Measurements from ENCODE around the gene LEPROT.

The LEPROT gene

DNA sequence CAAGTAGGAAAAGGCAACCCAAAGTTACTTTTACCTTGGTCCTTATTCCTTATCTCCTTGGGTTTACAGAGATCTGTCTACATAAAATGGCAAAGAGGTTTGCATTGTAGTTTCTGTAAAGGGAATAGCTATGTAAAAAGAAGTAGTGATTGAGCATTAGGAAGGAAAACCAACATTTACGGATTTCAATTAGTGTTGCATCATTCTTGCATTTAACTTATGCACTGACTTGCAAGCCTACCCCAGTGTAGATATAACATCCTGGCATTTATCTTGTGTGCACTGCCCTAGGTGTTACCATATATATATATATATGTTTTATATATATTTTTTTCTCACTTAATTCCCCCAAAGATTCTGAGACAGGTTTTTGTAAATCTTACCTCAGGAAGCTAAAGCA, 3.7 kb upstream of the LEPROT start:
- Histone ChIP-seq H3K27me3 (ENCODE audit: control insufficient read depth, insufficient read depth, low read length) (no peaks in the 10 kb centered on the region), H3K4me1 (ENCODE audit: control insufficient read depth, insufficient read depth, low read length) (peaks cover 6% of the 10 kb centered on the region), H3K4me3 (ENCODE audit: low read length) (no peak overlapping the region), H3K9me3 (ENCODE audit: control insufficient read depth, low read length) (no peaks in the 10 kb centered on the region), H3K9ac (ENCODE audit: low read length) (no peak overlapping the region), H3K36me3 (ENCODE audit: control insufficient read depth, insufficient read depth, low read length) (no peaks in the 10 kb centered on the region)

DNA sequence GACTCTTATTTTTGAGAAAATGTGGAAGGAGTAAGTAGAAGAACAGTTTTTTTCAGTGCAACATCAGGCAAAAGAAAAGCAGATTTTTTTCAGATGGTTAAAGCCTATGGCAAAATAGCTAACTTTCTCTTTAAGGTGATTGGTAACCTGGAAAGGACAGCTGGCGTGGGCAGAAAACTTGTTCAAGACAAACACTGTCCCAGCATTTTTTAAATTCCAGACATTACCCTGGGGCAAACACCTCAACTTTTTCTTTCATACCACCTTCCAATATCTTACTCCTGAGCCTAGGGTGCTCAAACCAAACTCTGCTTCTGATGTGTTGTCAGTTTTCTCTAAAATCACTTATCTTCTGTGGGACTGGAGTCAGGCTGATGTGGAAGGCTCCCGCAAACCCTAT, 2.7 kb upstream of the LEPROT start:
- Histone ChIP-seq H3K9me3 (ENCODE audit: control insufficient read depth, low read length) (no peaks in the 10 kb centered on the region), H3K9ac (ENCODE audit: low read length) (no peak overlapping the region), H3K36me3 (ENCODE audit: control insufficient read depth, insufficient read depth, low read length) (no peaks in the 10 kb centered on the region), H3K27me3 (ENCODE audit: control insufficient read depth, insufficient read depth, low read length) (no peaks in the 10 kb centered on the region), H3K4me1 (ENCODE audit: control insufficient read depth, insufficient read depth, low read length) (peaks cover 15% of the 10 kb centered on the region), H3K4me3 (ENCODE audit: low read length) (no peak overlapping the region)

DNA sequence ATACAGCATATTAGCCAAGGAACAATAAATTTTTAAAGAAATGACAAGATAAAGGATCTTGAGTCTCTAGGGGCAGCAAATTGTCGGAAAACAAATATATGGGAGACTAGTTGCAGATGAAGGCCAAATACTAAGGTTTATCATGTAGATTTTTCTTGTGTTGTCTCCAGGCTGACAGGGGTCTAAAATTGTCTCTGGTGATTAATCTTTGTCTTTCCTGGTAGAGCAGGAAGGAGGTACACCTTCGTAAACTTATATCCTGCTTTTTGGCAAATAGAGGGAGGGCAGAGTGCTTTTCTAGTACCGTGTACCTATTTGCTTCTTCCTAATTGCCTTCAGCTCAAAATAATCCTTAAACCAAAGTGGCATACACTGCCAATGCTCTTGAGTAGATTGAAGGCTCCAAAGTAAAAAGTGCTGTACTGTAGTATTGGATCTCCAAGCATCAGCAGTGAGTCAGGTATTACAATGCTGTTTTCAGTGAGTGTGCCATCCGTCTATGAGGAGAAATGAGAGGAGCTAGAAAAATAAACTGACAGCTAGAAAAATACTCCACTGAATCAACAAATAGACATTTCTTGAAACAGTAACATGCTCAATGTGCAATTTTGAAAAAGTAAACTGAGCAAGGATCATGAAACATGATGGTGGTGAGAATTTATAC, 1.8 kb upstream of the LEPROT start:
- Histone ChIP-seq H3K4me1 (ENCODE audit: control insufficient read depth, insufficient read depth, low read length) (peaks cover 22% of the 10 kb centered on the region), H3K27me3 (ENCODE audit: control insufficient read depth, insufficient read depth, low read length) (no peaks in the 10 kb centered on the region), H3K9me3 (ENCODE audit: control insufficient read depth, low read length) (no peaks in the 10 kb centered on the region), H3K4me3 (ENCODE audit: low read length) (no peak overlapping the region), H3K9ac (ENCODE audit: low read length) (no peak overlapping the region), H3K36me3 (ENCODE audit: control insufficient read depth, insufficient read depth, low read length) (no peaks in the 10 kb centered on the region)

DNA sequence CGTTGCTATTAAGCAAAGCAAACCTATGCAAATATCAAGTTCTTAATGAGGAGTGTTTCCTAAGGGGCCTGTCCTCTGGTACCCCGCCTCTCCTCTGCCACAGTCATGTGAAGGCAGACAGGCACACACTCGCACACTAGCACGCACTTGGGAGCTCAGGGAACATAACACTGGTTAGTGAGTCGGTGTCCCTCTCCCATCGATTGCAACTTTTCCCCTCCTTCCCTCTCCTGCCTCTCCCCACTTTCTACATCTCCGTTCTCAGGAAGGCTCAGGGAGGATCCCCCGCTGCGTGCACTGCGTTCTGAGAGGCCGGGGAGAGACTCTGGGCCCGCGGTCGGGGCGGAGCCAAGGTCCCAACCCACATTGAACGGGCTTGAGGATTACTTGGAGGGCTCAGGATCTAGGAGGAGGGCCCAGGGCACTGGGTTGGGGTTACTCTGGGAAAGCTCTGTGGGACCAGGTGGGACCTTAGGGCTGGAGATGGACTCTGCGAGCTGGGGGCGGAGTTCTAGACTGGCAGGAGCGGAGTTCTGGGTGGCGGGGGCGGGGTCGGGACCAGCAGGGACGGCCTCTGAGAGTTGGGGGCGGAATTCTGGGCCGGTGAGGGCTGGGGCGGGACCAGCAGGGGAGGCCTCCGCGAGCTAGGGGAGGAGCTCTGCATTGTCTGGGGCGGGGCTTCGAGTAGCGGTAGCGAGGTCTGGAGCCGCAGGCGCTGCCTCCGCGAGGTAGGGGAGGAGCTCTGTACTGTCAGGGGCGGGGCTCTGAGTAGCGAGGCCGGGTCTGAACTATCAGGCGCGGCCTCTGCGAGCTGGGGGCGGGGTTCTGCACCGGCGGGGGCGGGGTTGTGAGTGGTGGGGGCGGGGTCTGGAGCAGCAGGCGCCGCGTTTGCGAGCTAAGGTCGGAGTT, 533 bp upstream of the LEPROT start:
- Histone ChIP-seq H3K9ac (ENCODE audit: low read length) (peak overlapping the region; percentile 73), H3K36me3 (ENCODE audit: control insufficient read depth, insufficient read depth, low read length) (no peaks in the 10 kb centered on the region), H3K4me3 (ENCODE audit: low read length) (peak overlapping the region; percentile 71), H3K27me3 (ENCODE audit: control insufficient read depth, insufficient read depth, low read length) (no peaks in the 10 kb centered on the region), H3K9me3 (ENCODE audit: control insufficient read depth, low read length) (no peaks in the 10 kb centered on the region), H3K4me1 (ENCODE audit: control insufficient read depth, insufficient read depth, low read length) (peaks cover 22% of the 10 kb centered on the region)

DNA sequence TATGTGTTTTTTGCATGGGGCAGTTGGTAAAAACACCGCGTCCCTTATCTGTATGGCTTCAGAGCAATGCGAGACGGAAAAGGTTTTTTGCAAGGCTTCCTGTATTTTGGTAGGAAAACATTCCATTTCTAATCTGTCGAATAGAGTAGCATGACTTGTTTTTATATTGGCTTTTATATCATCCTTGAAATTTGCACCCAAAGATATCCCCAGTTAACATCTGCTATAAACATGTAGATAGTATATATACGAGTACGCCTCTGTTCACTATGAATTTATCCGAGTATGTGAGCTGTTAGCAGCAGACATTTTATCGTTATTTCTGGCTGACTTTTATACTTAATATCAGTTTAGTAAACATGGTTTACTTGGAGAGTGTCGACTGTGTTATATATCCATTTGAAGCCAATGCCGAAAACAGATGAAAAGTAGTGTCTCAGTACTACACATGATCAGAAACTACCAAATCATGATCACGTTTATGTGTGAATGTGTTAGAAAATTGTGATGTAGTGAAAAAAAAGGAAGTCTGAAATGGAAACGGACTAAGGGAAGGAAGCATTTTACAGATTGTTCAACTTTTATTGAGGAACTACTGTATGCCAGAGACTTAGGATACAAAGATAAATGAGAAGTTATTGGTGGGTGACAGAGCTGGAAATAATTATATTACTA, 1.0 kb downstream of the LEPROT start:
- peak overlapping the region; percentile 98 for H3K9ac ChIP-seq (ENCODE audit: low read length)
- no peaks in the 10 kb centered on the region for H3K27me3 ChIP-seq (ENCODE audit: control insufficient read depth, insufficient read depth, low read length)
- H3K36me3 ChIP-seq (ENCODE audit: control insufficient read depth, insufficient read depth, low read length), result peaks cover 10% of the 10 kb centered on the region
- H3K4me1 ChIP-seq (ENCODE audit: control insufficient read depth, insufficient read depth, low read length), result peaks cover 22% of the 10 kb centered on the region
- H3K4me3 ChIP-seq (ENCODE audit: low read length), result peak overlapping the region; percentile 37
- no peaks in the 10 kb centered on the region for H3K9me3 ChIP-seq (ENCODE audit: control insufficient read depth, low read length)

DNA sequence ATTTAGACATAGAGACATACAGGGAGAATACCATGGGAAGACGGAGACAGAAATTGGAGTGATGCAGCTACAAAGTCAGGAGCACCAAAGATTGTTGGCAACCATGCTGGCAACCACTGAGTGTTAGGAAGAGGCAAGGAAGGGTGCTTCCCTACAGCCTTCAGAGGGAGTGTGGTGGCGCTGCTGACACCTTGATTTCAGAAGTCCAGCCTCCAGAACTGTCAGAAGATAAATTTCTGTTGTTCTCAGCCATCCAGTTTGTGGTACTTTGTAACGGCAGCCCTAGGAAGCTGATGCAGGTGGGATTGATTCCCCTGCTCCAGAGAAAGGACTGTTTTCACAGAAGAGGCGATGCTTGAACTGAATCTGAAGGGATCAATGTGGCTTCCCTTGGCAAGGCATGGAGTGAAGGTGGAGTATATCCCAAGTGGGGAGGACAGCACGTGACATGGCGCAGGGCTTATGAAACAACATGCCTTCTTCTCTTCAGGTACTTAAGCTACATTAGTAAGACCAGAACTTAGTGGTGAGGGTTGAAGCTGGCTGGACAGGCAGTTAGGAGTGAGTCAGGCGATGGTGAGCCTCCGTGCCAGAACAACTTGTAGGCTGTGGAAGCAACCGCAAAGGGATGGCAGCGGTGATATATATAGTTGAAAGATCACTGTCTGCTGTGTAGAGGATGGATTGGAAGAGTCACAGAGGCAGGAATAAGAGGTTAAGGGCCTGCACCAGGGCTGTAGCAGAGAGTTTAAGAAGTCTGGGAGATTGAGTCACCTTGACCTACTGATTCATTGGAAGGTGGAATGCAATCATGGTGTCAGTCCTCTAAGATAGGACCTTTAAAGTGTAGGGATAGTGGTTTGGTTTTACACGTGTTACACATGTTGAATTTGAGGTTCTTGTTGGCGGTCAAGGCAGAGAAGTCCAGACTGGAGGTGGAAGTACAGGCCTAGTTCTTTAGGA, 2.1 kb downstream of the LEPROT start:
- Histone ChIP-seq H3K27me3 (ENCODE audit: control insufficient read depth, insufficient read depth, low read length) (no peaks in the 10 kb centered on the region), H3K9ac (ENCODE audit: low read length) (peak overlapping the region; percentile 98), H3K9me3 (ENCODE audit: control insufficient read depth, low read length) (no peaks in the 10 kb centered on the region), H3K4me1 (ENCODE audit: control insufficient read depth, insufficient read depth, low read length) (peaks cover 22% of the 10 kb centered on the region), H3K4me3 (ENCODE audit: low read length) (no peak overlapping the region), H3K36me3 (ENCODE audit: control insufficient read depth, insufficient read depth, low read length) (peaks cover 10% of the 10 kb centered on the region)

DNA sequence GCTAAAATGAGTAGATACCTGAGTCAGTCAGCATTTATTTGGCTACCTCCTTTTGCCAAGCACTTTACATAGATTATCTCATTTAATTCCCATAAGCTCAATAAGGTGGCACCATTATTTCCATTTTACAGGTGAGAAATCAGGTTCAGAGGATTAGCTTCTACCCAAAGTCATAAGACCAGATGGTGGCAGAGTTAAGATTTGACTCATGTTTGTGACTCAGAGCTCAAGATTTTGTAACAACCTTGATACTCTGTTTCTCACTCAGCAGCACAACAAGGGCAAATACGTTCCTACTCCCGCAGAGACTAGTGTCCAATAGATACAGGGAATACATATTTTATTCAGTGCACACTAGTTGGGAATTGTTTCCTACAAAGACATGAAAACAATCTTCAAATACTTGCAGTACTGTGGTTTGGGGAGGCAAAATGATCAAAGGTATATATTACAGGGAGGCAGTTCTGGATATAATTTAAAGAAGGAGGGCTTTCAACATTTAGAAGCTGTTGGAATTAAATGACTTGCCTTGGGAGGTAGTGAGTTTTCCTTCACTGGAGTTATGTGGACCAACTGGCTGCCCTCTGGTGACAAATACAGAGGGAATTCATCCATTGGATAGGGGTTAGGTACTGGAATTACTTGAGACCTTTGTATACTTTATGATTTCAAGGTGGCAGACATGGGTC, 3.6 kb downstream of the LEPROT start:
- Histone ChIP-seq H3K4me3 (ENCODE audit: low read length) (no peak overlapping the region), H3K4me1 (ENCODE audit: control insufficient read depth, insufficient read depth, low read length) (peaks cover 22% of the 10 kb centered on the region), H3K27me3 (ENCODE audit: control insufficient read depth, insufficient read depth, low read length) (no peaks in the 10 kb centered on the region), H3K36me3 (ENCODE audit: control insufficient read depth, insufficient read depth, low read length) (peaks cover 10% of the 10 kb centered on the region), H3K9ac (ENCODE audit: low read length) (no peak overlapping the region), H3K9me3 (ENCODE audit: control insufficient read depth, low read length) (no peaks in the 10 kb centered on the region)

DNA sequence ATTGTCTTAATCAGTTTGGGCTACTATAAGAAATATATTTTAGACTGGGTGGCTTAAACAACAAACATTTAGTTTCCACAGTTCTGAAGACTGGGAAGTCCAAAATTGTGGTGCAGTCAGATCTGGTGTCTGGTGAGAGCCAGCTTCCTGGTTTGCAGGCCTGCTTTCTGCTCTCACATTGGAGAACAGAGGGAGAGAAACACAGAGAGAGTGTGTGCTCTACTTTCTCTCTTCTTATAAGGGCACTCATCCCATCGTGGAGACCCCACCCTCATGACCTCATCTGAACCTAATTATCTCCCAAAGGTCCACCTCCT, 4.1 kb downstream of the LEPROT start:
- Histone ChIP-seq H3K4me1 (ENCODE audit: control insufficient read depth, insufficient read depth, low read length) (peaks cover 19% of the 10 kb centered on the region), H3K27me3 (ENCODE audit: control insufficient read depth, insufficient read depth, low read length) (no peaks in the 10 kb centered on the region), H3K36me3 (ENCODE audit: control insufficient read depth, insufficient read depth, low read length) (peaks cover 10% of the 10 kb centered on the region), H3K9ac (ENCODE audit: low read length) (no peak overlapping the region), H3K4me3 (ENCODE audit: low read length) (no peak overlapping the region), H3K9me3 (ENCODE audit: control insufficient read depth, low read length) (no peaks in the 10 kb centered on the region)

DNA sequence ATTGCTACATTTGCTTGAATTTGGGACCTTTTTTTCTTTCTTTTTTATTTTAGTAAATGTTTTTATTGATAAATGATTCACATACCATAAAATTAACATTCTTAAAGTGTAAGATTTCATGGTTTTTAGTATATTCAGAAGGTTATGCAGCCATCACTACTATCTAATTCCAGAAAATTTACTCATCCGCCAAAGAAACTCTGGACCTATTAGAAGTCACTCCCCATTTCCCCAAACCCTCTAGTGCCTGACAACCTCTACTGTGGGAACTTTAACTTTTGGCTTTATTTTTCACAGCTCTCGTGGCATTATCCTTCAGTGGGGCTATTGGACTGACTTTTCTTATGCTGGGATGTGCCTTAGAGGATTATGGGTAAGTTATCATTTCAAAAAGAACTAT, 4.5 kb downstream of the LEPROT start:
- Histone ChIP-seq H3K36me3 (ENCODE audit: control insufficient read depth, insufficient read depth, low read length) (peaks cover 10% of the 10 kb centered on the region), H3K9me3 (ENCODE audit: control insufficient read depth, low read length) (no peaks in the 10 kb centered on the region), H3K27me3 (ENCODE audit: control insufficient read depth, insufficient read depth, low read length) (no peaks in the 10 kb centered on the region), H3K9ac (ENCODE audit: low read length) (no peak overlapping the region), H3K4me1 (ENCODE audit: control insufficient read depth, insufficient read depth, low read length) (peaks cover 17% of the 10 kb centered on the region), H3K4me3 (ENCODE audit: low read length) (no peak overlapping the region)

DNA sequence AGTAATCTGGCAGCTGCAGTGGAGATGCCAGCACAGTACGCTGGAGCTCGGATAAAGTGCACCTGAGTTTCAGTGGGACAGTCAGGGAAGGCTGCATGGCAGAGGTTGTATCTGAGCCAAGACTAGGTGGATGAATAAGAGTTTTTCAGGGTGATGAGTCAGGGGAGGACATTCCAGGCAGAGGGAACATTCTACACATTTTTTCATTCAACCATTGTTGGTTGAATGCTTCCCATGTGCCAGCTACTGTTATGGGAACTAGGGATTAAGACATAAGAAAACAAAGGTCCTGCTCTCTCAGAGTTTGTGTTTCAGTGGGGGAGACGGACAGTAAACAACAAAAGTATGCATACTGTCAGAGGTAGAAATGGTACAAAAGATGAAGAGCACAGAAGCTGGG, 5.2 kb downstream of the LEPROT start:
- Histone ChIP-seq H3K4me3 (ENCODE audit: low read length) (no peak overlapping the region), H3K9me3 (ENCODE audit: control insufficient read depth, low read length) (no peaks in the 10 kb centered on the region), H3K9ac (ENCODE audit: low read length) (no peak overlapping the region), H3K27me3 (ENCODE audit: control insufficient read depth, insufficient read depth, low read length) (no peaks in the 10 kb centered on the region), H3K4me1 (ENCODE audit: control insufficient read depth, insufficient read depth, low read length) (peaks cover 17% of the 10 kb centered on the region), H3K36me3 (ENCODE audit: control insufficient read depth, insufficient read depth, low read length) (peaks cover 10% of the 10 kb centered on the region)

DNA sequence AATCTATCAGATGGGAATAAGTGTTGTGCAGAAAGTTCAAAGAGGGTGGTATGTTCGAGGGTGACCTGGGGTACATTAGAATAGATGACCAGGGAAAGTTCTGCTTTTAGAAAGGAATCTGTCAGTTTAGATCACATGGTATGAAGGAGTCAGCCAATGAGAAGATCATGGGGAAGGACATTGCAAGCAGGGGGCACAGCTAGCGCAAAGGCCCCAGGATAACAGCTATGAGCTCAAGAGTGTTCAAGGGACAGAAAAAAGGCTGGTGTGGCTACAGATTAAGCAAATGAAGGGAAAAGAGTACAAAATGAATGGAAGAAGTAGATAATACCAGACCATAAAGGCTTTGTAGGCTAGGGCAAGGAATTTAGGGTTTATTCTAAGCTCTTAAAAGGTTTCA, 8.6 kb downstream of the LEPROT start:
- H3K4me3 ChIP-seq (ENCODE audit: low read length), result no peak overlapping the region
- no peaks in the 10 kb centered on the region for H3K27me3 ChIP-seq (ENCODE audit: control insufficient read depth, insufficient read depth, low read length)
- H3K36me3 ChIP-seq (ENCODE audit: control insufficient read depth, insufficient read depth, low read length), result peaks cover 13% of the 10 kb centered on the region
- H3K4me1 ChIP-seq (ENCODE audit: control insufficient read depth, insufficient read depth, low read length), result no peaks in the 10 kb centered on the region
- no peaks in the 10 kb centered on the region for H3K9me3 ChIP-seq (ENCODE audit: control insufficient read depth, low read length)
- H3K9ac ChIP-seq (ENCODE audit: low read length), result no peak overlapping the region
